HG03520 (cell line): ENCODE results near the gene GLS.
A peak's percentile ranks its signal among the peaks of the same experiment; 100 is the strongest.
"Not testable (repeated sequence)": the region's sequence is repeated elsewhere in the genome, so short reads cannot be mapped to it uniquely, and the experiment has no call there.

ENCODE experiments used
- ATAC-seq: cut with Tn5 transposase; IDR thresholded peaks from one replicate; pipeline ENCODE4 v1.9.1; 2021; ENCODE audit warnings: mild to moderate bottlenecking, moderate library complexity; ENCODE audit not compliant: unreplicated experiment

GLS gene

GRCh38 chr2:190882856-190883582 lies 2.4 kb downstream of the GLS start:
- ATAC-seq = no peak

- ATAC-seq = not testable (repeated sequence)
Observed at GRCh38 chr2:190885844-190886243, 5.2 kb downstream of the GLS start.

DNA sequence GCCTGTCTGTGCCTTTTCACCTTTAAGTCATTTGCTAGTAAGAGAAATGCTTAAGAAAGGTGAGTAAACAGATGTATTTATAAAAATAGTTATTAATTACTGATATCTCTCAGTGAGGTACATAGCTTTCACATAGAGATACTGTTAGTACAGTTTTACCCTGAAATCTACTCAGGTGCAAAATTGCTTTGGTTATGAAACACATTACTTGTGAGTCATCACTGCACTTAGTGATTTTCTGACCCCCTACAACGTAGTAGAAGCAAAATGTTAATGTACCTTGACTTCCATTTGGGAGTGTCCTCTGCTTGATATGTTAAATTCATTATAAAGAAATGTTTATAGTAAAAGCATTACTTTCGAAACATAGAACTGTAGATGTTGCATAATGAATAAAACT lies 6.5 kb downstream of the GLS start:
- peak; percentile 68 for ATAC-seq

GRCh38 chr2:190888449-190888848 lies 7.8 kb downstream of the GLS start:
- no peak for ATAC-seq

- ATAC-seq = no peak
Observed at GRCh38 chr2:190889175-190889943, 8.7 kb downstream of the GLS start.

- ATAC-seq = peak; percentile 42
Observed at GRCh38 chr2:190891372-190891771, 10.8 kb downstream of the GLS start.

DNA sequence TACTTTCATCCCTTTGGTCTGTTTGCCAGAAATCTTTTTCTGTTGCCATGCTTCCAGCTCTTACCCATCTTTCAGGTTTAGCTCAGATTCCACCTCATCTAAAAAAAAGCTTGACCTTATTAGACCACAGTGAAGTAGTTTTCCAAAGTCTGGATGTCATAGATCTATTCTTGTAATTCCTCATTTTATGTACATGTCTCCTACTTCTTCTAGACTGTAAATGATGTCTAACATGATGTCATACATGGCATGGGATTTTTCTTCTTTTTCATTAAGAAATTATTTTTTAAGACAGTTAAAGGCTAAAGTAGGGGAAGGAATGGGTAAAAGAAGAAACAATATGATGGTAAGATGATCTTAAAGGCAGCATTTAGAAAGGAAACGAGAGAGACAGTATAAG lies 11.3 kb downstream of the GLS start:
- no peak for ATAC-seq

DNA sequence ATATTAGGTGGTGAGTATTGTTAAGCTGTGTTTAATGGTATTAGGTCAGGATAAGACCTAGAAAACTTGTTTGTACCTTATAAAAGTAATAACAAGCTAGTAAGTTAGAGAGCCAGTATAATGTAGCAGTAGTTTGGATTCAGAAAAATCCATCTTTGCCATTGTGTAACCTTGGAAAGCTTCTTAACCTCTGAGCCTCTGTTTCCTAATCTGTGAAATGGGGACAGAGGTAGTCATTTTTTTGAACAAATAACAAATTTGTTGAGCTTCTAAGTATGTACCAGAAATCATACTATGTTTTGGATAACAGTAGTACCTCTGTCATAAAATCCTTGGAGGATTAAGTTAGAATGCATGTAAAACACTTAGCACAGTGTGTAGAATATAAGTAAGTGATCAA lies 12.5 kb downstream of the GLS start:
- no peak for ATAC-seq

DNA sequence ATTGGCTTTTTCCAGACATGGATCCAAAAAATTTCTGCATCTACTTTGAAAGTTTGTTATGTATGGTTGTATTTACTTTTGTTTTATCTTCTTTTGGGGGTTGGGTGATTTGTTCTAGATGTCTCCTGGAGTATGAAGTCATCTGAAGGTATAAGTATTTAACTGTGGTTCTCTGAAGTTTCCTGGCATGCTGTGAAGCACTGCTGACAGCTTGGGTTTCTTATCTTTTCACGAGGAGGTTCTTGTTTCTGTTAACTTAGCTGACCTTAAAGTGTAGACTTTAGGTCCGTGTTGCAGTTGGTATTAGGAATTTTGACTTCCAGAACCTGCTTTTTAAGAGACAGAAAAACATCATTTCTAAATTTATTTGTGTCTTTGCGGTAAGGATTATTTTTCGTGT lies 15.9 kb downstream of the GLS start:
- ATAC-seq = no peak

DNA sequence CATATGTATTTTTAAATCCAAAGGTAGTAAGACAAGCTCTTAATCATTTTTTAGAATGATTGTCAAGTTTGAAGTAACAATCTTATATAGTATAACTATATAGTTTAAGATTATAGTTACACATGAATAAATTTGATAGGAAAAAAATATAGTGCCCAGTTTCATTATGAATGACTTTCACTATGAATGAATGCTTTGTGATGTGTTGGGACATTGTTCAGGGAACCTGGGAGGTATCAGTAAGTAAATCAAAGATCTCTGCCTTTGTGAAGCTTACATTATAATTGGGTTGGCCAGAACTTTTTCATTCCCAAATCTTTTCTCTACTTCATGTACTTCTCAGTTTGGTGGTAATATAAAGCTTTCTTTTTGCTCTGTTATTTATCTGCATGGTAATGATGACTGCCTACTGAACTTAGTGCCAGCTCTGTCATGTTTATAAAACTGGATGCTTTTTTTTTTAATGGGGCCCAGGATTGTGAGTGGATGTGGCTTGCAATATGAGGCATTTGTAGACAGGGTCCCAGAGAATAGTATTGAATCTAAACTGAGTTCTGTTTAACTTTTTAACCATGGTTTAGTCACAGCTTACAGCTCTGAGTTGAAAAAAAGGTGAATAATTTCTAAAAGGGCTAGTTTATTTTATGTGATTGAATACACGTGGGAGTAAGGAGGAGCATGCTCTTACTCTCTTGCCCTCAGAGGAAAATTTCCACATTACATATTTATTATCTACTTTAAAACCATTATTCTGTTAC lies 23.3 kb downstream of the GLS start:
- no peak for ATAC-seq

- ATAC-seq = no peak
Observed at GRCh38 chr2:190904640-190905261, 24.1 kb downstream of the GLS start.

DNA sequence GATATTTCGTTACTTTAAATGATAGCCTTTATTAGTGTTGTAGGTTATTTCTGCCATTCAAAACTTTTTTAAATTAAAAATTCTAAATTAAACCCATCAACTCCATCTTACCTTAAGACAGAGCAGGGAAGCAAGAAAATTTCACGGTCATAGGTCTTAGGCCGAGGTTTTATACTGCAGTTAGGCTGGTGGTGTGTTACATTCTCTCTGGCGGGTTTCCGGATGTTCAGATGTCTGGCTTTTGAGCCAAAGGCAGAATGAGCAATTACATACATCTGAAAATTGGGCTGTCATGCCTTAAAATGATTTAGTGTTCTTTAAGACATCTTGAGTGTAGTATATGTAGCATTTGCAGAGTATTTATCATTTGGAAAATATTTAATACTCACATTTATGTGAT lies 27.9 kb downstream of the GLS start:
- no peak for ATAC-seq

DNA sequence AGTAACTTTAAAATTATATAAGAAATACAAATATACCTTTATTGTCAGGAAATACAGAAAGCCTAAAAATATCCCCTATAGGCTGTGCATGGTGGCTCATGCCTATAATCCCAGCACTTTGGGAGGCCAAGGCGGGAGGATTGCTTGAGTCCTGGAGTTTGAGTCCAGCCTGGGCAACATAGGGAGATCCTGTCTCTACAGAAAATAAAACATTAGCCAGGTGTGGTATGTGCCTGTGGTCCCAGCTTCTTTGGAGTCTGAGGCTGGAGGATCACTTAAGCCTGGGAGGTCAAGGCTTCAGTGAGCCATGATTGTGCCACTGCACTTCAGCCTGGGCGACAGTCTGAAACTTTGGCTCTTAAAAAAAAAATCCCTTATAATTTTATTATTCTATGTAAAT lies 29.1 kb downstream of the GLS start:
- ATAC-seq = no peak

DNA sequence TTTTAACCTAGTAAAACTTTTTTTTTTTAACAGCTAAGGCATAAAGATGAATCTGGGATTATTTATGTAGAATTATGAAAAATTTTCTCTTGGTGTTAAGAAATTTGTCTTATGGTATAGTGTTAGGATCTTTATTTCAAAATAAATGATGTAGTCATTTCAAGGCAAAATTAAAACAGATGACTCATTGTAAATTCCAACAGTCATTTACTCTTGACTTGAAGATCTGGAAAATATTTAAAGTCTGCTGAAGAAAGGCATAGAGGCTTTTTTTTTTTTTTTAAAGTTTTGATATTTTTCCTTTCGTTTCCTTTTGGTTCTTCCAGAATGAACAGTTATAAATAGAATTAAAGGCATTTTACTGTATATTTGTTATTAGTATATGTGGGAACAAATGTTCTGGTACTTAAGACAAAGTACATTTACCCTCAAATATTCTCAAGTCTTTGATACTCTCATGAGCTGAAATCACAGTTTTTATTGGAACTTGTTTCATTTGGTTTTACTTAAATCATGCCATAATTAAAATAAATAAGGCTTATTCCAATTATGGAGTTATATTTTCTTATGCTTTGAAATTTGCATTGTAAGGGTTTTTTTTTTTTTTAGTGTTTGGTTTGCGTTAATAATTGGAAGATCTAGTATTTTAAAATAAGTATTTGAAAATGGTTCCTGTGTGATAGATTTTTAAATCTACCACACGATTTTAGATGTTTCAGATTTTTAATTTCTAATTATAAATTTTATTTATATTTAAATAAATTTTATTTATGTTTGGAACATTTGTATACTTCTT lies 29.9 kb downstream of the GLS start:
- ATAC-seq = no peak

GRCh38 chr2:190911813-190912212 lies 31.2 kb downstream of the GLS start:
- ATAC-seq = peak; percentile 64

GRCh38 chr2:190912726-190913125 lies 32.1 kb downstream of the GLS start:
- no peak for ATAC-seq

DNA sequence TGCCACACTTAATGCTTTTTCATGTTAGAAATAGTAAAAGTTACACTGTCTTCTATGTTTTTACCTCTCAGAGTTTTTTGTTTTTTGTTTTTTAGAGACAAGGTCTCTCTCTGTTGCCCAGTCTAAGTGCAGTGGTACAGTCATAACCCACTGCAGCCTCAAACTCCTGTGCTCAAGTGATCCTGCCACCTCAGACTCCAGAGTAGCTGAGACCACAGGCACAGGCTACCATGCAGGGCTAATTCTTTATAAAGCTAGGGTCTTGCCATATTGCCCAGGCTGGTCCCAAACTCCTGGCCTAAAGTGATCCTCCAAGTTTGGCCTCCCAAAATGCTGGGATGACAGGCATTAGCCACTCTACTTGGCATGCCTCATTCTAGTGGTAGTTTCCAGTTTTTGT lies 33.1 kb downstream of the GLS start:
- no peak for ATAC-seq

- ATAC-seq = no peak
Observed at GRCh38 chr2:190916829-190917228, 36.2 kb downstream of the GLS start.

DNA sequence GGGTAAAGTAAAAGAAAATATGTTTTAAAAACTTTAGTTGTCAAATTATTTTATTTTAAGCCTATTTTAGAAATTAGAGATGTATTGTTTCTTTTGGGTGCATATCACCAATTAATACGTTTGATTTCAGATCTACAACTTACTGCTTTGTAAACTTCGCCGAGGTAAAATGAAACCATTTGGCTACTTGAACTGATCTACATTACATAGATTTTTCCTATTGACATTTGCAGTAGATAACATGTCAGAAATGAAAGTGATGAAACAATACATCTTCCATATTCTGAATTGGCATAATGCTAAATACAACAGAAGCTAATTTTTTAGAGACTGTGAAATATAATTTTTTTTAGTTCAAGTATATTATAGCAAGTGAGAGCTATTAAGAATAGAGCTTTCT lies 39.5 kb downstream of the GLS start:
- ATAC-seq = no peak

- ATAC-seq = no peak
Observed at GRCh38 chr2:190922376-190922775, 41.8 kb downstream of the GLS start.

GRCh38 chr2:190927301-190927700 lies 46.7 kb downstream of the GLS start:
- ATAC-seq = no peak
